DMS79 treated with DMSO at 0.1 percent for 48 hours (cell line): Measurements from ENCODE around the gene PSMB3.
A peak's percentile ranks its signal among the peaks of the same experiment; 100 is the strongest.
"Not testable (repeated sequence)": the region's sequence is repeated elsewhere in the genome, so short reads cannot be mapped to it uniquely, and the experiment has no call there.

Experiments used
- DNase-seq: peaks from one replicate; lab custom pipeline; 2025; lab: John Stamatoyannopoulos, UW

The PSMB3 gene

DNA sequence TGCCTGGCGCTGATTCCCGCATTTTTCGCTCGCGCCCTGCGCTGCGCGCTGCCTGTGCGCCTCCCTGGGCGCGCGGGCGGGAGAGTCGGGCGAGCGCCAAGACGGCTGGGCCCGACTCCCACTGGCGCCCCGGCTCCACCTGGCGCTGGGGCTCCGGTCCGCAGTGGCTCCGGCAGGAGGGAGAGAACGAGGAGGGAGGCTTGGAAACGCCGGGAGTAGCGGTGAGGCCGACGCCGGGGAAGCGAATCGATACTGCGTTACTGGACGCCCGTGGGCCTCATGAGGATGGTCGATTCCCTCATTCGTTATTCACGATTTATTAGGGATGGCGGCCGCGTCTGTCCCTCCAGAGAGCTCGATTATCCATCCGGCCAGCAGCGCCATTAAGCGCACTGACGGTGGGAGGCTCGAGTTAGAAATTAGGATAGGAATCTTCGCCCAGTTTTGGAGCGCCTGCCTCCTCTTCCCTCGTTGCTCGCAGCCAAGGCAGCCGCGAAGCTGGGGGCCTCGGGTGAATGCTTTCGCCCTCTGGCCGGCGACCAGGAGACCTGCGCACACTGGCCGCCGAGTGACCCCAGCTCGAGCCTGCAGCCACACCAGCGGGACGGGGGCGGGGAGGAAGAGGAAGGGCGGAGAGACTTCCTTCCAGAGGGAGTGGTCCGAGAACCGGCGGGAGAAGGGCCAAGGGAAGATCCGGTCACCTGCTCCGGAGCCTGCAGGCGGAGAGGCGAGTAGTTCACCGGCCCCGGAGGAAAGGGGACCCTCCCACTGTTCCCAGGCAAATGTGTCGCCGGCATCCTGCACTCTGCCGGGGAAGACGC, 3.1 kb upstream of the PSMB3 start:
- DNase-seq = peak; percentile 65

GRCh38 chr17:38750044-38750311, 2.6 kb upstream of the PSMB3 start:
- DNase-seq = peak; percentile 62

- peak; percentile 71 for DNase-seq
Measured at GRCh38 chr17:38750312-38751121, 2.0 kb upstream of the PSMB3 start.

- peak; percentile 56 for DNase-seq
Measured at GRCh38 chr17:38751144-38751807, 1.3 kb upstream of the PSMB3 start.

- peak; percentile 62 for DNase-seq
Measured at GRCh38 chr17:38751808-38752307, 683 bp upstream of the PSMB3 start.

DNA sequence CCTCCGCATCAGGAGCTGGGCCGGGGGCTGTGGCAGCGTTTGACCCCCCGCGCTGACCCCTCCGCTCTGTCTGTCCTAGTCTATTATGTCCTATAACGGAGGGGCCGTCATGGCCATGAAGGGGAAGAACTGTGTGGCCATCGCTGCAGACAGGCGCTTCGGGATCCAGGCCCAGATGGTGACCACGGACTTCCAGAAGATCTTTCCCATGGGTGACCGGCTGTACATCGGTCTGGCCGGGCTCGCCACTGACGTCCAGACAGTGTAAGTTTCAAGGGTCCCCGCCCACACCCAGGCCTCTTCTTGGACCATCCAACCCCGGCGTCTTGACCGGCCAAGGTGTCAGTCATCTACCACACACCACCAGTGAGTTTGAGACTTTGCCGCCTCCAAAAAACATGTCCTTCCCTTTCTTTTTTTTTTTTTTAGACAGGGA, 548 bp downstream of the PSMB3 start:
- DNase-seq = no peak

GRCh38 chr17:38761612-38762011, 9.1 kb downstream of the PSMB3 start:
- no peak for DNase-seq

DNA sequence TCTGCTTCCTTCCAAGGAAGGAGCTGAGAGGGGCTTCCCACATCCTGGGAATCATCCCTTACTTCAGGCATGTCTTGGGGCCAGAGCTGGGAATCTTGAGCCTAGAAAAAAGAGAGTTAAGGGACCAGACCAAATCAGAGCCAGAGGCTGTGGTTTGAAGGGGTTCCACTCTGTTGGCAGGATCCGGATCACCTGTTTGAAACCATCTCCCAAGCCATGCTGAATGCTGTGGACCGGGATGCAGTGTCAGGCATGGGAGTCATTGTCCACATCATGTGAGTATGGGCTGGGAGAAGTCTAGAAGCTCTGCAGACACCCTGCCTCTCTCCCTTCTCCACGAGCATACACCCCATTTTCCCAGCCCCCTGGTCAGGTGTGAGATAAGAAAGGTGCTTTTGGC, 9.7 kb downstream of the PSMB3 start:
- no peak for DNase-seq

- DNase-seq = no peak
Measured at GRCh38 chr17:38766341-38766740, 13.8 kb downstream of the PSMB3 start.

- DNase-seq = peak; percentile 57
Measured at GRCh38 chr17:38768417-38768816, 15.9 kb downstream of the PSMB3 start.

- no peak for DNase-seq
Measured at GRCh38 chr17:38773258-38773657, 20.7 kb downstream of the PSMB3 start.

DNA sequence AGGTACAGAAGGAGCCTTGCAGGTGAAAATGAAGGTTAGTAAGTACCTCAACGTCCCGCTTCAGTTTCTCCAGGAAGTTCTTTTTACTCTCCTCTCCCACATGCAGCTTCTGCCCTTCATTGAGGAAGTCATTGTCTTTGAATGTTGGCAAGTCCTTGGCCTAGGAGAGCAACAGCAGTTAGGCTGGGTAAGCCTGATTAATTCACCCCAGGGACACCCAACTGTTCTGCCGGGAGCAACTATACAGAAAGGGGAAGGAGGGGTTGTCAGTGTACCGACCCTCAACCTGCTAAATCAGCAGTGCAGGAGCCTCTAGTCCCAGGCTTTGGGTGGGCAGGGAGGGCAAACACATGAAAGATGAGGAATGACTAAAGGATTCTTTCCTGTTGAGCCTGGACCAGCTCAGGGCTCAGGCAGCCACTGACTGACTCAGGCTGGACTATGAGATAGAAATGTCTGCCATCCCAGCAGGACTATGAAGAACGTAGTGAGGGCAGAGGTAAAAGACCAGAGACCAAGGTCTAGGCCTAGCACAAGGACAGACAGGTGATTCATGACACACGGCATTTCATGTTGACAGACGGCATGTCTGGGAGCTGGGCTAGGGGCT, 25.2 kb downstream of the PSMB3 start:
- DNase-seq = no peak

GRCh38 chr17:38779965-38780752, 27.6 kb downstream of the PSMB3 start:
- no peak for DNase-seq

- DNase-seq = no peak
Measured at GRCh38 chr17:38783227-38783626, 30.7 kb downstream of the PSMB3 start.

DNA sequence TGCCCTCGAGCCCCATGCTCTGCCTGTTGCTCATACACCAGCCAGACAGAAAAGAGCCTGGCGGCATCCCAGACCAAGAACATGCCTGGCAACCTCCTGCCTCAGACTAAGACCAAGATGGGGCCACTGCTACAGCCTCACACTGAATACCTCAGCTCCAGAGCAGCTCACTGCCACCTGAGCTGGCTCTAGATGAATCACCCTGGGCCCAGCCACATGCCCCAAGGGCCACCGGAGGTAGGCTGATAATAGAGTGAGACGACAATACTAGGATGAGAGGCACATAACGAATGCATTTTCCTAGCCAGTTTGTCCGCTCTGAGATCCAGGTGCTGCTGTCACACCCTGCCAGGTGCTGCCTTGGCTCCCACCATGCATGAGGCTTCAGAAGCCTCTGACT, 33.8 kb downstream of the PSMB3 start:
- no peak for DNase-seq

DNA sequence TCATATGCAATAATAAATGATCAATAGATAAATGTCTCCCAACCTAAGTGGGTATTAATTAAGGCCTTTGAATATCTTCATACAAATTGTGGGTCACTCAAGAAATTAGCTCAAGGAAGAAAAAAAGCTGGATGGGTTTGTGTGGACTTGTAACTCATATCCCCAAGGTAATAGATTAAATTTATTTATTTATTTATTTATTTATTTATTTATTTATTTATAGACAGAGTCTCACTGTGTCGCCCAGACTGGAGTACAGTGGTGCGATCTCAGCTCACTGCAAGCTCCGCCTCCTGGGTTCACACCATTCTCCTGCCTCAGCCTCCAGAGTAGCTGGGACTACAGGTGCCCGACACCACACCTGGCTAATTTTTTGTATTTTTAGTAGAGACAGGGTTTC, 35.5 kb downstream of the PSMB3 start:
- DNase-seq = not testable (repeated sequence)

DNA sequence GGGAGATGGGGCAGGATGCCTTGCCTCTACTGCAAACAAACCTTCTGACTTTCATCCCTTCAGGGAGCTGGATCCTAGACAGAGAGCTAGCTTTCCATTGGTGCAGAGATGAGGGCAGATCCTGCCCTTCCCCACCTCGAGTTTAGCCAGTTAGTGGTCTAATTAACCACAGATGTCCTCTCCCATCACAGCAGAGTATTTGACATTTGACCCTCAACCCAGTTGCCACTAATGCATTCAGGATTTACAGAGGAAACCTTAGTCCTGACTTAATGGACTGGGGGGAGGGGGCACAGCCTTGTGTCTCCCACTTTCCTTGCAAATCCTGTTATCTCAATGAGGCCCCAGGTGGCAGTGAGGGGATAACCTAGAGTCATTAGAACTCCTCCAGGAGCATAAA, 36.6 kb downstream of the PSMB3 start:
- no peak for DNase-seq

- not testable (repeated sequence) for DNase-seq
Measured at GRCh38 chr17:38790148-38790707, 37.7 kb downstream of the PSMB3 start.

- DNase-seq = no peak
Measured at GRCh38 chr17:38791162-38791561, 38.6 kb downstream of the PSMB3 start.

GRCh38 chr17:38794221-38794620, 41.7 kb downstream of the PSMB3 start:
- DNase-seq = no peak
